ENCODE measurements around the gene ZFP36L2. TPM values are rescaled to one million over a fixed set of nuclear protein-coding genes. Genes with fewer than 3 reads are reported as not detected.

The ZFP36L2 gene
- total RNA-seq, 4 donors from 2014 or later, result 81.7 to 117 (median 85.7) TPM

- H3K4me3 ChIP-seq, result no peak overlapping the region
- peaks cover 14 to 28% (median 19%) of the 10 kb centered on the region in 4 donors for H3K4me1 ChIP-seq
- no peaks in the 10 kb centered on the region for H3K9me3 ChIP-seq
- WGBS, result 88% methylated on average over 11 of the region's 11 CpGs
- H3K36me3 ChIP-seq, result no peaks in the 10 kb centered on the region
- no peak for DNase-seq (ENCODE audit: extremely low spot score)
- H3K27me3 ChIP-seq, result peaks cover 0 to 3% (median 0%) of the 10 kb centered on the region in 4 donors
- H3K27ac ChIP-seq (replicated peaks in 1 of 4), result peak overlapping the region in 3 of 4 donors; percentile 7 to 42 (median 8)
- intact Hi-C loops (cut with DNase I), result no loop called here
- no peak for TF ChIP-seq EP300 (IDR thresholded peaks at IDR 0.05)
- TF ChIP-seq, protein P1, sequence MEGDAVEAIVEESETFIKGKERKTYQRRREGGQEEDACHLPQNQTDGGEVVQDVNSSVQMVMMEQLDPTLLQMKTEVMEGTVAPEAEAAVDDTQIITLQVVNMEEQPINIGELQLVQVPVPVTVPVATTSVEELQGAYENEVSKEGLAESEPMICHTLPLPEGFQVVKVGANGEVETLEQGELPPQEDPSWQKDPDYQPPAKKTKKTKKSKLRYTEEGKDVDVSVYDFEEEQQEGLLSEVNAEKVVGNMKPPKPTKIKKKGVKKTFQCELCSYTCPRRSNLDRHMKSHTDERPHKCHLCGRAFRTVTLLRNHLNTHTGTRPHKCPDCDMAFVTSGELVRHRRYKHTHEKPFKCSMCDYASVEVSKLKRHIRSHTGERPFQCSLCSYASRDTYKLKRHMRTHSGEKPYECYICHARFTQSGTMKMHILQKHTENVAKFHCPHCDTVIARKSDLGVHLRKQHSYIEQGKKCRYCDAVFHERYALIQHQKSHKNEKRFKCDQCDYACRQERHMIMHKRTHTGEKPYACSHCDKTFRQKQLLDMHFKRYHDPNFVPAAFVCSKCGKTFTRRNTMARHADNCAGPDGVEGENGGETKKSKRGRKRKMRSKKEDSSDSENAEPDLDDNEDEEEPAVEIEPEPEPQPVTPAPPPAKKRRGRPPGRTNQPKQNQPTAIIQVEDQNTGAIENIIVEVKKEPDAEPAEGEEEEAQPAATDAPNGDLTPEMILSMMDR (IDR thresholded peaks at IDR 0.05), result no peak
- TF ChIP-seq POLR2A (IDR thresholded peaks at IDR 0.05; ENCODE audit: low read depth), result no peak
- TF ChIP-seq POLR2AphosphoS5 (IDR thresholded peaks at IDR 0.05), result no peak
These were observed 14.1 kb downstream of the ZFP36L2 start for GRCh38 chr2:43212216-43212835.

DNA sequence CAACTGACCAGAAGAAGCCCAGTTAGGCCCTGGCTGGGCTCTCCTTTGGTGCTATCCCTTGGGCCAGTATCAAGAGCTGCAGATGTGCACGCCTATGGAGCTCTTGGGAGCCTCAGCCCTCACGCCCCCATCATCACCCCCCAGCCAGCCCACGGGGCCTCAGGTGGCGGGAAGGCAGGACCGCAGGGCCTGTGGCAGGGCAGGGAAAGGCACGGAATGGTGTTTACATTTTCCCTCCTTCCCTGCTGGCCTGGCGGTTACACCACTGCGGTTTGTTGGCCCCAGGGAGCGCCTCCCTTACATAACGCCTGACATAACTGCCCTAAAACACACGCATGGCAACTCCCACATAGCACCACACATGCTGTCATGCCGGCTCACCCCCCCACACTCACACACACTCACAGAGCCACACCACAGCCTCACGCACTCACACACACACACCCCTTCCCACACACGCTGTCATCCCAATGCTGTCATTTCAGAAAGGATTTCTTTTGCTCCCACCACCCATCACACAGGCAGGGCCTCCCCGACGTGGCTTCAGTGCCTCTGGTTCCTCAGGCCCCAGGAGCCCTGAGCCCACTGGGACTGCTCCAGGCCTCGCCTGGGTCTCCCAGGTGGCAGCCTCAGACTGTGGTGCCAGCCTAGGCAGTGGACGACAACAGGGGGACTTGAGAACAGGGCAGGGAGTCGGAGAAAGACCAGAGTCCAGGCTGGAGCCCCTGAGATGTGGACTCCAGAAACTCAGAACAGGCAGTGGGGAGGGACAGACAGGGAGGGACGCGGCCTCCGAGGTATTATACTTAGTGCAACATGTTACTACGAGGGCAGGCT lies 15.7 kb downstream of the ZFP36L2 start:
- H3K36me3 ChIP-seq, result no peaks in the 10 kb centered on the region
- TF ChIP-seq POLR2AphosphoS5 (IDR thresholded peaks at IDR 0.05) (peak; percentile 49 to 65), EP300 (IDR thresholded peaks at IDR 0.05) (no peak)
- no peak for DNase-seq (ENCODE audit: extremely low spot score)
- H3K4me3 ChIP-seq, result no peak overlapping the region
- intact Hi-C loops (cut with DNase I), result no loop called here
- peak overlapping the region; percentile 40 to 68 (median 57) for H3K27ac ChIP-seq (replicated peaks in 1 of 4)
- 48% methylated on average over 23 of the region's 23 CpGs for WGBS
- H3K9me3 ChIP-seq, result no peaks in the 10 kb centered on the region
- peaks cover 7 to 22% (median 16%) of the 10 kb centered on the region in 4 donors for H3K4me1 ChIP-seq
- peaks cover 0 to 3% (median 0%) of the 10 kb centered on the region in 4 donors for H3K27me3 ChIP-seq

- peaks cover 0 to 3% (median 0%) of the 10 kb centered on the region in 4 donors for H3K27me3 ChIP-seq
- peaks cover 5 to 18% (median 16%) of the 10 kb centered on the region in 4 donors for H3K4me1 ChIP-seq
- intact Hi-C loops (cut with DNase I), result no loop called here
- no peak for DNase-seq (ENCODE audit: extremely low spot score)
- no peaks in the 10 kb centered on the region for H3K9me3 ChIP-seq
- H3K36me3 ChIP-seq, result no peaks in the 10 kb centered on the region
- no peak overlapping the region for H3K4me3 ChIP-seq
- peak overlapping the region; percentile 1 to 59 (median 48) for H3K27ac ChIP-seq (replicated peaks in 1 of 4)
- no peak for TF ChIP-seq POLR2A (IDR thresholded peaks at IDR 0.05; ENCODE audit: low read depth)
- TF ChIP-seq, protein P1 (IDR thresholded peaks at IDR 0.05), result no peak
- no peak for TF ChIP-seq EP300 (IDR thresholded peaks at IDR 0.05)
- TF ChIP-seq POLR2AphosphoS5 (IDR thresholded peaks at IDR 0.05), result no peak
- WGBS, result 69% methylated on average over 2 of the region's 6 CpGs
These were observed 16.3 kb downstream of the ZFP36L2 start for GRCh38 chr2:43210125-43210466.

DNA sequence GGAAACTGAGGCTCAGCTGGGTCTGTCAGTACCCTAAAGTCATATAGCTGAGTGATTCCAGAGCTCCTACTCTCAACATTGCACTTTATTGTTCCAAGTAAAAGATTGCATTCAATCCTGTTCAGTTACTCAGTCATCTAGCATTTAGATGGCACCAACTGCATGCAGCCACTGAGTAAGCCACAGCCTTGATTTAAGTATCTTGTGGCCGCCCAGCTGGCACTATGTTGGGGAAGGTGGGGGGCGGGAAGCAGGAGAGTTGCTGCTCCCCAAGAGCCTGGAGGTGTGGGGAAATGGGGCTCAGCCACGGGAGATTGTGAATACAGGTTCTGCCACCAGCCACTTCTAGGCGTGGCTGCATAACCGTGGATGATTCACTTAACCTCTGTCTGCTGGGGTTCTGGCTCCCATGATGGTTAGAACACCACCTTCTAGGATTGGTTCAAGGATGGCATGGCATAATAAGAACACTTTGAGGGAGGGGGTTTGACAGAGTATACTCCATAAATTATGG lies 17.1 kb downstream of the ZFP36L2 start:
- Histone ChIP-seq H3K27ac (replicated peaks in 1 of 4) (no peak overlapping the region), H3K4me3 (no peak overlapping the region), H3K9me3 (no peaks in the 10 kb centered on the region), H3K4me1 (peaks cover 5 to 18% (median 16%) of the 10 kb centered on the region in 4 donors), H3K36me3 (no peaks in the 10 kb centered on the region), H3K27me3 (peaks cover 0 to 3% (median 0%) of the 10 kb centered on the region in 4 donors)
- WGBS, result 94% methylated on average over 4 of the region's 5 CpGs
- intact Hi-C loops (cut with DNase I), result no loop called here
- no peak for DNase-seq (ENCODE audit: extremely low spot score)
- TF ChIP-seq POLR2AphosphoS5 (IDR thresholded peaks at IDR 0.05) (no peak), POLR2A (IDR thresholded peaks at IDR 0.05; ENCODE audit: low read depth) (no peak), EP300 (IDR thresholded peaks at IDR 0.05) (no peak)
- TF ChIP-seq, protein P1 (IDR thresholded peaks at IDR 0.05), result no peak
